Esophagus squamous epithelium (tissue), 5 donors: ENCODE data around the gene APCDD1. TPM values are rescaled to one million over a fixed set of nuclear protein-coding genes. Genes with fewer than 3 reads are reported as not detected.
A peak's percentile ranks its signal among the peaks of the same experiment; 100 is the strongest.

Experiments used
- DNase-seq: peaks from one replicate; lab custom pipeline; 2025; lab: John Stamatoyannopoulos, UW
- H3K27ac ChIP-seq, 4 donors: fragments of 200-600 bp; sonication (generic); one replicate each; pipeline ENCODE4 v1.5.1; 2016 to 2019; ENCODE audit warnings: mild to moderate bottlenecking in 1 of 4
- H3K27me3 ChIP-seq, 4 donors: fragments of 200-600 bp; sonication (generic); 1 replicate in 3 of 4; 2 replicates in 1 of 4; pipeline versions ENCODE4 v1.5.1 to v1.6.0; 2017 to 2021; ENCODE audit warnings: antibody characterized with exemption in 1 of 4
- H3K36me3 ChIP-seq, 3 donors: fragments of 200-600 bp; sonication (generic); one replicate each; pipeline ENCODE4 v1.5.1; 2016 to 2019
- H3K4me1 ChIP-seq, 3 donors: fragments of 200-600 bp; sonication (generic); one replicate each; pipeline ENCODE4 v1.5.1; 2017 to 2019
- H3K4me3 ChIP-seq, 4 donors: fragments of 200-600 bp; sonication (generic); 1 replicate in 3 of 4; 2 replicates in 1 of 4; pipeline ENCODE4 v1.5.1; 2016 to 2019; ENCODE audit warnings: mild to moderate bottlenecking in 2 of 4, moderate library complexity in 1 of 4
- H3K9me3 ChIP-seq, 3 donors: fragments of 200-600 bp; sonication (generic); one replicate each; pipeline ENCODE4 v1.5.1; 2016 to 2019
- CTCF ChIP-seq, 6 experiments: fragments of 450-650 bp in 4 of 6; fragments of 200-600 bp in 2 of 6; sonication (generic) in 2 of 6; IDR thresholded peaks; one replicate each; pipeline ENCODE4 v1.5.1; 2016 to 2019; ENCODE audit warnings: antibody characterized with exemption in 6 of 6, mild to moderate bottlenecking in 4 of 6, moderate library complexity in 4 of 6
- POLR2A ChIP-seq, 4 donors: fragments of 450-650 bp; IDR thresholded peaks; one replicate each; pipeline ENCODE4 v1.6.1; 2017; ENCODE audit warnings: antibody characterized with exemption in 4 of 4, mild to moderate bottlenecking in 4 of 4, moderate library complexity in 3 of 4
- WGBS, 2 donors: methylation state at CpG; one replicate each; pipeline ENCODE4 v1.1.5; 2018; 5-methylcytosine and 5-hydroxymethylcytosine counted together
- intact Hi-C: fragments of 100-400 bp; cut with DNase I; formaldehyde crosslinking; loops from one replicate; pipeline ENCODE4 v1.15.0; 2022
- total RNA-seq, 4 donors: library from RNA; depleted of rRNA; stranded (reverse); fragments of >200 nt; gene quantifications; one replicate each; pipeline ENCODE4 v1.1.0, GENCODE V29; 2016
- donor health status: DM: yes; HTN: yes; CAD: no.

APCDD1 gene
- total RNA-seq, 4 donors from 2014 or later = 16.5 to 76.5 (median 41.4) TPM

- H3K9me3 ChIP-seq = no peaks in the 10 kb centered on the region
- H3K27ac ChIP-seq = no peak overlapping the region
- no peak for TF ChIP-seq POLR2A (IDR thresholded peaks at IDR 0.05)
- TF ChIP-seq CTCF (IDR thresholded peaks at IDR 0.05) = no peak
- intact Hi-C loops = no loop called here
- no peaks in the 10 kb centered on the region for H3K27me3 ChIP-seq
- DNase-seq = no peak
- no peaks in the 10 kb centered on the region for H3K36me3 ChIP-seq
- peaks cover 4 to 50% (median 26%) of the 10 kb centered on the region in 3 donors for H3K4me1 ChIP-seq
- H3K4me3 ChIP-seq = no peak overlapping the region
- 86 to 96% methylated on average over 2 of the region's 2 CpGs for WGBS, 2 donors
These were observed 68.1 kb downstream of the APCDD1 start for GRCh38 chr18:10522574-10522973.

DNA sequence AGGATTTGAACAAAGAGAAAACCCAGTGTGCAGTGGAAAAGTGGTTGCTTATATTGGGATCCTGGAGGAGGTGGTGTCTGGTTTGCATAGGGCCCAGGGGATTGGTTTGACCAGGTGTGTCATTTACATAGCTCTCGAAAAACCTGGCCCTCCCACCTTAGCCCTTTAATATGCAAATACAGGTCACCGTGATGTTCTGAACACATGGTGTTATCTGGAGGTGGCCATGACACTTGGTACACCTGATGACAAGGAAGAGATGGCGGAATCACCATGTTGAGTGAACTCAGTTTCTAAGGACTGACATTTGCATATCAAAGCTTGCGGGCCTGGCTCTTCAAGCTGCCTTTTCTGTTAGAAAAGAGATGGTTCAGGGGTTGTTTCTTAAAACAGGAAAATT lies 69.1 kb downstream of the APCDD1 start:
- TF ChIP-seq CTCF (IDR thresholded peaks at IDR 0.05) (no peak), POLR2A (IDR thresholded peaks at IDR 0.05) (no peak)
- Histone ChIP-seq H3K27me3 (no peaks in the 10 kb centered on the region), H3K4me1 (peaks cover 9 to 52% (median 29%) of the 10 kb centered on the region in 3 donors), H3K27ac (no peak overlapping the region), H3K36me3 (no peaks in the 10 kb centered on the region), H3K9me3 (no peaks in the 10 kb centered on the region), H3K4me3 (no peak overlapping the region)
- 80 to 81% methylated on average over 4 of the region's 4 CpGs for WGBS, 2 donors
- DNase-seq = no peak
- intact Hi-C loops = no loop called here

GRCh38 chr18:10524507-10525370 lies 70.3 kb downstream of the APCDD1 start:
- Histone ChIP-seq H3K4me3 (peak overlapping the region in 1 of 4 donors; percentile 79), H3K27ac (peak overlapping the region in 3 of 4 donors; percentile 94 to 99 (median 94)), H3K4me1 (peaks cover 13 to 52% (median 25%) of the 10 kb centered on the region in 3 donors), H3K27me3 (no peaks in the 10 kb centered on the region), H3K36me3 (no peaks in the 10 kb centered on the region), H3K9me3 (no peaks in the 10 kb centered on the region)
- no peak for DNase-seq
- intact Hi-C loops = no loop called here
- 40 to 46% methylated on average over 11 of the region's 11 CpGs for WGBS, 2 donors
- TF ChIP-seq CTCF (IDR thresholded peaks at IDR 0.05) = no peak
- TF ChIP-seq POLR2A (IDR thresholded peaks at IDR 0.05) = no peak

- TF ChIP-seq POLR2A (IDR thresholded peaks at IDR 0.05) (no peak), CTCF (IDR thresholded peaks at IDR 0.05) (no peak)
- peak overlapping the region; percentile 94 to 99 (median 96) for H3K27ac ChIP-seq
- H3K4me3 ChIP-seq = peak overlapping the region; percentile 76 to 98 (median 87)
- peaks cover 13 to 52% (median 27%) of the 10 kb centered on the region in 3 donors for H3K4me1 ChIP-seq
- no peaks in the 10 kb centered on the region for H3K9me3 ChIP-seq
- no peaks in the 10 kb centered on the region for H3K36me3 ChIP-seq
- WGBS, 2 donors = 60 to 61% methylated on average over 7 of the region's 7 CpGs
- no peak for DNase-seq
- intact Hi-C loops = no loop called here
- no peaks in the 10 kb centered on the region for H3K27me3 ChIP-seq
These were observed 70.9 kb downstream of the APCDD1 start for GRCh38 chr18:10525371-10525691.
